Measurements from ENCODE around the gene SLC9A3. TPM values are rescaled to one million over a fixed set of nuclear protein-coding genes. Genes with fewer than 3 reads are reported as not detected.

SLC9A3 gene
- total RNA-seq, 1 donor from 2014 or later: 1.2 TPM

DNA sequence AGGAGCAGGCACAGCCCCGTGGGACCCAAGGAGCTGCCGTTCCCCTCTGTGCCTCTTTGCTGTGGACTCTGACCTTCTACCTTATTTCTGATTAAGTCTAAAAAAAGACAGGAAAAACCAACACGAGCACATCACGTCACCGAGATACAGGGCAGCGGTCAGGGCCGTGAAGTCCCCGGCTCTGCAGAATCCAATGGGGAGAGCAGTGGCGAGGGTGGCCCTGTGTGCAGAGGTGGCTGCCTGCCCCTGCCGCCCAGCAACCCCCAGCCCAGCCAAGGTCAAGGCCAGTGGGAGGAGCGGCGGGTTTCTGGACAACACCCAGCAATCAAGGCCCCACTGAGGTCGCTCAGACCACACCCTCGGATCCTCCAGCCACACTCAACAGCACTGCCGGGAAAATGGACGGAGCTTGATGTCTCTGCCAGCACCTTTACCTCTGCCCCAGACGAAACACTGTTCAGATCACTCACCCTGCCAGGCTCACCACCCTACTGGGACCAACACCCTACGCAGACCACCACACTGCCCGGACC, 32.7 kb upstream of the SLC9A3 start:
- DNase-seq (ENCODE audit: low spot score in 2 of 2) (no peak), FAIRE-seq (no peak)

DNA sequence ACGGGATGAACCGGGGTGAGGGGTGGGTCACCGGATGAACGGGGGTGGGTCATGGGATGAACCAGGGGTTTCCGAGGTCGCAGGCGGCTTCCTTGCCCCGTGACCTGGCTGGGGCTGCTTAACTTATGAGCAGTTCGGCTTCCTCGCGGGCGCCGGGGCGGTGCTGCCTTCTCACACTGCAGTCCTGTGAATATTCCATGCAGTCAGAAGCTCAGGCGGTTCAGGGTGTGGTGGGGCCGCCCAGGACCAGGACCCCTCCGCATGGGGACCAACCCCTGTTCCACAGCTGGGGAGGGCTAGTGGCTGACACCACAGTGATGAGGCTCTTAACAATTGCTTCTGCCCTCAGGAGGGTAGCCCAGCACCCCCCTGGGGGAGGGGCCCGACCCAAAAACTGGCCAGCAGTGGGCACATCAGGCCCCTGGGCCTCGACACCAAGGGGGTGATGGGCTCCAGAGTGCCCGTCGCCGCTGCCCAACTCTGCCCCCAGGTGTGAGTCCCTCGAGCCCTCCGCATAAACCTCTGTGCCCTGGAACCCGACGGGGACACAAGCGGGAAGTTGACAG, 30.9 kb upstream of the SLC9A3 start:
- DNase-seq (ENCODE audit: low spot score in 2 of 2) (no peak), FAIRE-seq (no peak)

DNA sequence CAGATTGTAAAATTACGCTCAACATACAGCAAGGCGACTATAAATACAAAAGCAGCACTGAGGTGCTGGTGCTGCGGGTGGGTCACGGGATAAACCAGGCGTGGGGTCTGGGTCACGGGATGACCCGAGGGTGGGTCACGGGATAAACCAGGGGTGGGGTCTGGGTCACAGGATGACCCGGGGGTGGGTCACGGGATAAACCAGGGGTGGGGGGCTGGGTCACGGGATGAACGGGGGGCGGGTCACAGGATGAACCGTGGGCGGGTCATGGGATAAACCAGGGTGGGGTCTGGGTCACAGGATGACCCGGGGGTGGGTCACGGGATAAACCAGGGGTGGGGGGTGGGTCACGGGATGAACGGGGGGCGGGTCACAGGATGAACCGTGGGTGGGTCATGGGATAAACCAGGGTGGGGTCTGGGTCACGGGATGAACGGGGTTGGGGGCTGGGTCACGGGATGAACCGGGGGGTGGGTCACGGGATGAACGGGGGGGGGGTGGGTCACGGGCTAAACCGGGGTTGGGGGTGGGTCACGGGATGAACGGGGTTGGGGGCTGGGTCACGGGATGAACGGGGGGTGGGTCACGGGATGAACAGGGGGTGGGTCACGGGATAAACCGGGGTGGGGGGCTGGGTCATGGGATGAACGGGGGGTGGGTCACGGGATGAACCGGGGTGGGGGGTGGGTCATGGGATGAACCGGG, 30.2 kb upstream of the SLC9A3 start:
- no peak for DNase-seq (ENCODE audit: low spot score in 2 of 2)
- no peak for FAIRE-seq

DNA sequence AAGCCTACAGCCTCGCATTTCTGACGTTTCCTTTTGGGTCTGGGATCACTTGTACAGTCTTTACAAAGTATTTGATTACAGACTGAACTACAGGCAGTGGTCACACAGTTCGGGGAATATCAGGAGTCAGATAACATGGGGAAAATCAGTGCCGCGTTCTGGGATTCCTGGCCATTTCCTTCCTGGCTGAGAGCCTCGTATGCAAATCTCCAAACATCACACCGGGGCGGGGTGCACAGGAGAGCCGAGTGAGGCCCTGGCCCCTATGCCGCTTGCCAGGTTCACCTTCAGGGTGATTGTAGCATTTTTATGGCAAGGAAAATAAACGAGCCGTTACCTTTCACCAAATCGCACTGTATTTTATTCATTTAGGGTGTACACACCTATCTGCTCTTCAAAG, 29.6 kb upstream of the SLC9A3 start:
- DNase-seq (ENCODE audit: low spot score in 2 of 2): no peak
- no peak for FAIRE-seq

DNA sequence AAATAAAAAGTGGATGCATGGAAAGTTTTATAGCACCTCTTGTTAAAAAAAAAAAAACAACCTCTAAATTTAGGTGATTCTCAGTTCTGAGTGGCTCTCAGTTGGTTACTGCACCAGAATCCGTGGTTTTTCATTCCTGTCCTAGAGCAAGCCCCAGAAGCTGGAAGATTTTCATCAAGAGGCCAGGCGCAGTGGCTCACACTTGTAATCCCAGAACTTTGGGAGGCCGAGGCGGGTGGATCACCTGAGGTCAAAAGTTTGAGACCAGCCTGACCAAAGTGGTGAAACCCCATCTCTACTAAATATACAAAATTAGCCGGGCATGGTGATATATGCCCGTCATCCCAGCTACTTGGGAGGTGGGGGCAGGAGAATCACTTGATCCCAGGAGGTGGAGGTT, 27.2 kb upstream of the SLC9A3 start:
- FAIRE-seq (no peak), DNase-seq (ENCODE audit: low spot score in 2 of 2) (no peak)

DNA sequence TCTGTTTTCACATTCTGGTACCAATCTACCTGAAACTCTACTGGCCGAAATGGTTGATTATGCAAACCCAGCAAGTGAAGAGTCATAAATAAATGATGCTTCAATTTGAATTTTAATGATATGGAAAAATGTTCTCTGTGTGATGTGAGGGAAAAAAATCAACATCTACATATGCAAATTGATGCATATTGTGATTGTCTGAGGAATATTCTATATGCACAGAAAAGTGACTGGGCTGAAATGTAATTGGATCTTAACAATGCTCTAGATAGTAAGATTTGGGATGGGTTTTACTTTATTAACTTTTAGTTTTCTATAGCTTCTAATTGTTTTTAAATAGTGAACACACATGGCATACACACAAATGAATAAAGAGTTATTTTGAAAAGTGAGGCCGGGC, 25.0 kb upstream of the SLC9A3 start:
- DNase-seq (ENCODE audit: low spot score in 2 of 2) (no peak), FAIRE-seq (no peak)

DNA sequence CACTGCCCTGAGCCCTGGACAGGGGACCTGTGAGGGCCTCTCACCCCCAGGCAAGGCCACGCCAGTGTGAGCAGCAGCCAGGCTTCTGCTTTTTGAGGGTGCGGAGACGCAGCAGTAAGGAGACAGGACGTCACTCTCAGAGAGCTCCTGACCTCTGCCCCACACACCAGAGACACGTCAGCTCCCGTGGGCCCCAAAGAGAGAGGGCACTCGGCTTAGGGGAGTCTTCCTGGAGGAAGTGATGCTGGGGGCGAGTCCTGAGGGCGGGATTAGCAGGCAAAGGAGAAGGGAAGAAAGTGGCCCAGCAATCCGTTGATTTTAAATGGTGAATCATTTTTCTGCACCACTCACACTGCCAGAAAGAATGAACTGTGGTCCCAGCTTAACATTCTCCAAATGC, 24.0 kb upstream of the SLC9A3 start:
- DNase-seq (ENCODE audit: low spot score in 2 of 2) (no peak), FAIRE-seq (no peak)

DNA sequence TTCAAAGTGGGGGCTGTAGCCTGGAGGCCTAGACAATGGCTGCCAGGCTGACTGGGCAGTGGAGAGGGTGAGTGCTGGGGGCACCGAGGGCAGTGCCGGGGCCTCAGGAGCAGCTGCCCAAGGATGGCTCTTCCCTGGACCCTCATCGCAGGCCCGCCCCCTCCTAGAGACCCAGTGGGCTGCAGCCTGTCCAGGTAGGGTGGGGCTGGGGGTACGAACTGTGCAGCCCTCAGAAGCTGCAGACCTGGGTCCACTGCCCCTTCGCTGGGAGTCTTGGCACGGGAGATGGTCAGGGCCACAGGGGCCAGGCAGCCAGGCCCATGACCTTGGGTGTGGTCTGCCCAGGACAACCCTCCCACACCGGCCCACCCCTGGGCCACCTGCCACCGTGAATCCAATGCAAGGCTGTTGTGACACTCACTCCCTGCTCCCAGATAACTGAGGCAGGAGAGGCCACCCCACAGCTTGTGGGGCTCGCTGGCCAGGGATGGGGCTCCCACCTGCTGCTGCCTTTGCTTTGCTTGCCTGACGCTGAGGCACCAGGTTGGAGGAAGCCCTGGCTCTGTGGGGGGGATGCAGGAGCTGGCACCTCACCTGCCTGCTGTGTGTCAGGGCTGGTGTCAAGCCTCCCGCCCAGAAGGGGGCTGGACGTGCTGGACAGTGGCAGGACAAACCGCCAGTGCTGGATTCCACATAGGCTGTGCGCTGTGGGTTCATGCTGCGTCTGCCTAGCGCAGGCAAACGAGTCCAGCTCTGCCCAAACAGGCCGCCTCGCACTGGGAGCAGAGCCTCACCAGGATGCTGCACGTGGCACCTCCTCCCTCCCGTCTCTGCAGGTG, 23.1 kb upstream of the SLC9A3 start:
- FAIRE-seq (no peak), DNase-seq (ENCODE audit: low spot score in 2 of 2) (no peak)

DNA sequence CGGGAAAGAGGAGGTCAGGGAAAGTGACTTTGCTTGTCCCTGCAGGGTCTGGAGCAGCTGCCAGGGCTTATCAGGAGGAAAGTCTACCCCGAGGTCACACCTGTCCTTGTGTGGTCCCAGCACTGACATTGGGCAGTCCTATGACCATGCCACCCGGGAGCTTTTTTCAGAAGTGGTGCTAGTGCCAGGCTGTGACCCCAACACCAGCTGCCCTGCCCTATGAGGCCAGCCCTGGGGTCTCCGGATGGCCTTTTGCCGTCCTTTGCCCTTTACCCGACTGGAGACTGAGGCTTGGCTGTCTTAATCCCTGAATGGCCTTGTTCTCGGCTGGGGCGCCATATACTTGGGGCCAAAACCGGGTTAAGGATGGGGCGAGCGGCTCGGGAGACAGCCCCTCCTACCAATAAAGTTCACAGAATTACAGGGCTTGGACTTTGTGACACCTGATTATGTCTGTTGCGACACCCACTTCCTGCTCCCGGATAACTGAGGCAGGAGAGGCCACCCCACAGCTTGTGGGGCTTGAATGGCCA, 22.2 kb upstream of the SLC9A3 start:
- FAIRE-seq (no peak), DNase-seq (ENCODE audit: low spot score in 2 of 2) (no peak)

DNA sequence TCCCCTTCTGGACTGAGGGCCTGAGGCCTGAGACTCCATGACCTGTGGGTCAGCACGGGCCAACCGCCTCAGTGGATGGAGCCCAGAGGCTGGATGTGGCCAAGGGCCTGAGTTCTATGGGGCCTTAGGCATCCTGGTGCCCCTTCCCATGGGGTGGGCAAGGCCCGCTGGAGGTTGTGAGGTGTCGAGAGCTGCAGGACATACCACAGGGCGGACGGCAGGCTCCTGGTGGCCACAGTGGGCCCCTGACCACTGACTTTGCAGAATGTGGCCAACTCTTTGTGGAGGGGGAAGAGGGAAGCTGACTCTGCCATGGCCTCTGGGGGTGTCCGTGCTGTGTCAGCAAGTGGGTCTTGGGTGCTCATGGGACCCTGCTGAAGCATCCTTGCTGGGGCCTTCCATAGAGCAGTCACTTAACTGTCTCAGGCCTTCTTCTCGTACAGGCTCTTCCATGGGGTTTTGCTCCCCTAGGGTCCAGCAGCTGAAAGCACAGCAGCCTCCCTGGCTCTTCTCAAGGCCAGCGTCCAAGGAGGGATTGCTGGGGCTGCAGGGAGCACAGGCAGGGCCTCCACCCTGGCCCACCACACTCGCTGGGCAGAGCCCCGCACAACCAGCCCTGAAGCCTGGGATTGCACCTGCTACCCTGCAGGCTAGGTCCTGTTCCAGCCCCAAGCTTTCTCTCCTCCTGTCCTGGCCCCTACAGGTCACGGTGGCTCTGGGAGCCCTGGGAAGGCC, 21.6 kb upstream of the SLC9A3 start:
- FAIRE-seq: no peak
- DNase-seq (ENCODE audit: low spot score in 2 of 2): no peak

DNA sequence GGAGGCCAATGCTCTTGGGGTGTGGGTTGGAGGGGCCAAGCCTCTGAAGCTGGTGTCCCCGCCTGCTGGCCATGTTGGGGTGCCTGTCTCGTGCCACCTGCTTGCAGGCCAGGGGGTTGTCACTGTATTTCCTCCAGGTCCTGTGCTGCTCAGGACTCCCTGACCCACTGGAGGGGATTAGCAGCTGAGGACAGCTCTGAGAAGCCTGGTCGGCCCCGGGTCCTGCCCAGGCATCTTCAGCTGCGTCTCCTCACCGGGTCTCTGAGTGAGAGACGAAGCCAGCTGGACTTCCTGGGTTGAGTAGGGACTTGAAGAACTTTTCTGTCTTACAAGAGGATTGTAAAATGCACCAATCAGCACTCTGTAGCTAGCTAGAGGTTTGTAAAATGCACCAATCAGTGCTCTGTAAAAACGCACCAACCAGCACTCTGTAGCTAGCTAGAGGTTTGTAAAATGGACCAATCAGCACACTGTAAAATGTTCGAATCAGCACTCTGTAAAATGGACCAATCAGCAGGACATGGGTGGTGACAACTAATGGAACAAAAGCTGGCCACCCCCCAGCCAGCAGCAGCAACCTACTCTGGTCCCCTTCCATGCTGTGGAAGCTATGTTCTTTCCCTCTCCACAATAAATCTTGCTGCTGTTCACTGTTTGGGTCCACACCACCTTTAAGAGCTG, 20.6 kb upstream of the SLC9A3 start:
- DNase-seq (ENCODE audit: low spot score in 2 of 2): no peak
- no peak for FAIRE-seq

DNA sequence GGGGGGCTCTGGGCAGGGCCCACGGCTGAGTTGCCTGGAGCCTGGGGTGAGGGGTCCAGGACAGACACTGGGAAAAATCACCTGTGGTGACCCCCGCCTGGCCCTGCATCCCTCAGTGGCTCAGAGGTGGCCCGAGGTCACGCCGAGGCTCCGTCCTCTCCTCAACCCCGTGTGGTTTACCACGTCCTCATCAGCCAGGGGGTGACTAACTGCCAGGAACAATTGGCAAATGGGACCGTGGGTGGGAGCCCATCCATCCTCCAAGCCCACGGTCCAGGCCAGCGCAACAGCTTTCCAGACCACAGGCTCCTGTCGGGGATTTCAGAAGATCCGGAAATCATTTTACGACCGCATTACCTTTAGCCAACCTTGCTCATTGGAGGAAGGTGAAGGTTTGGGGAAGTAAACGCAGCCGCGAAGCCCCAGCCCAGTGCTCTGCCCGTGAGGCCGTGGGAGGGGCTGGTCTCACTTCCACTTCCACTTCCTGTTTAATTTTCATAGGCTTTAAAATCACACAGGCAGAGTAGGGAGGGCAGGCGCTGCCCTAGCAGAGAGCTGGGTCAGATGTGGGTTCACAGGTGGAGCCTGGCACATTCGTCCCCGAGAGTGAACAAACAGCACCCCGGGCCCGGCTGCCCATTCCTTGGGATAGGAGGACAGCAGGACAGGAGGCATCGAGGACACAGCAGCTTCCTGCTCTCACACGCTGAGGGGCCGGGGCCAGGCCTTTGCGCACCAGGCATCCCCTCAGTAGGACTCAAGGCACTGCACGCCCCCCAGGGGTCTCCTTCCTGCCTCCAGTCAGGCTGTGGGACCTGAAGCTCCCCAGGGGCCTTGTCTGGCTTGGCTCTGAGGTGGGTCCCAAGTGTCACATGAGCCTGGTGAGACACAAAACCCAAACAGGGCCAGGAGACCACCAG, 19.8 kb upstream of the SLC9A3 start:
- no peak for FAIRE-seq
- DNase-seq (ENCODE audit: low spot score in 2 of 2): no peak

DNA sequence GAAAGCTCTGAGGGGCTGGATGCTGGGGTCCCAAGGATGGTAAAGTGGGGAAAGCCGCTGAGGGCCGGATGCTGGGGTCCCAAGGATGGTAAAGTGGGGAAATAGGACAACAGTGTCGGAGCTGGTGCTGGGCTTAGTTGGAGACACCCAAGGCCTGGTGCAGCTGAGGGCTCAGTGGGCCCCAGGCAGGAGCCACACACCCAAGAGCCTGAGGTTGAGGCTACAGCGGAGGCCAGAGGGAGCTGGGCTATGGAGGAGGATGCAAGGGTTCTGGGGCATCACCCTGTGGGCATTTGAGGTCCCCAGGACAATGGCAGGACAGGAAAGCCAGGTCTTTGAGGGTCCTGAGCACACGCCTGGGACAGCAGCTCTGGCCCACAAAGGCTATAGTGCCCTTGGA, 19.1 kb upstream of the SLC9A3 start:
- no peak for FAIRE-seq
- DNase-seq (ENCODE audit: low spot score in 2 of 2): no peak

DNA sequence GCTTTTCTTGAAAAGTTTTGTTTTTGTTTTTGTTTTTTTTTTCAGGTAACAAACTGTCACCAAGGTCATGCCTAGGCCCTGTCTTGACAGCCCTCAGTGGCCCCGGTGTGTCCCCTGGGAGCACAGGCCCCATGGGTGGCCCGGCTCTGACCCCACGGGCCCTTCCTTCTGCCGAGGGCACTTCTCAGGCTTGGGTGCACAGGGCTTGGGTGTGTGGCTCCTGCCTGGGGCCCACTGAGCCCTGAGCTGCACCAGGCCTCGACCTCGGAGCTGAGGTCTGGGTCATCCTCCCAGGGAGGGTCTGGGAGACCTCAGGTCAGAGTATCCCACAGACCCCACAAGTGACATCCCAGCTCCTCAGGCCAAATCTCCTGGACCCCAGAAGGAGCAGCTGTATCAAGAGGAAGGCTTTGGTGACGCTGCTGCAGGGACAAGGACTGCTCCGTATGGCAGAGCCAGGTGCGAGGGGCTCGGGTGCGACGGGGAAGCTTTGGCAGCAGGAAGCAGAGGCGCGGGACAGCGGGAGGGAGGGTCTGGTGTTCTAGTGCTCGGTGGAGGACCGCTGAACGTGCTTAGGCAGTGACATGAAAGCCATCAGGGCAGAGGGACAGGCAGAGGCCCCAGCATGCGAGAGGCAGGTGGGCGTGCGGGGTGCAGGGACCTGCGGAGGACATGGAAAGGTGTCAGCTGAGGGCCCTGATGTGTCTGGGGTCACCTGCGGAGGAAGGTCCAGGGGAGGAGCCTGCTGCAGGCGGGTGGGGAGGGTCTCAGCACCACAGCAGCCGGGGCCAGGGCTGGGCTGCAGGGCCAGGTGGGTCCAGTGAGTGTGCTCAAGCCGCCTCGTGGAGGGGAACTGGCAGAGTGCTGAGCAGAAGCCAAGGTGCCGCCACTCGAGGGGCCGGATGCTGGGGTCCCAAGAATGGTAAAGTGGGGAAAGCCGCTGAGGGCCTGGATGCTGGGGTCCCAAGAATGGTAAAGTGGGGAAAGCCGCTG, 18.4 kb upstream of the SLC9A3 start:
- no peak for FAIRE-seq
- DNase-seq (ENCODE audit: low spot score in 2 of 2): no peak

DNA sequence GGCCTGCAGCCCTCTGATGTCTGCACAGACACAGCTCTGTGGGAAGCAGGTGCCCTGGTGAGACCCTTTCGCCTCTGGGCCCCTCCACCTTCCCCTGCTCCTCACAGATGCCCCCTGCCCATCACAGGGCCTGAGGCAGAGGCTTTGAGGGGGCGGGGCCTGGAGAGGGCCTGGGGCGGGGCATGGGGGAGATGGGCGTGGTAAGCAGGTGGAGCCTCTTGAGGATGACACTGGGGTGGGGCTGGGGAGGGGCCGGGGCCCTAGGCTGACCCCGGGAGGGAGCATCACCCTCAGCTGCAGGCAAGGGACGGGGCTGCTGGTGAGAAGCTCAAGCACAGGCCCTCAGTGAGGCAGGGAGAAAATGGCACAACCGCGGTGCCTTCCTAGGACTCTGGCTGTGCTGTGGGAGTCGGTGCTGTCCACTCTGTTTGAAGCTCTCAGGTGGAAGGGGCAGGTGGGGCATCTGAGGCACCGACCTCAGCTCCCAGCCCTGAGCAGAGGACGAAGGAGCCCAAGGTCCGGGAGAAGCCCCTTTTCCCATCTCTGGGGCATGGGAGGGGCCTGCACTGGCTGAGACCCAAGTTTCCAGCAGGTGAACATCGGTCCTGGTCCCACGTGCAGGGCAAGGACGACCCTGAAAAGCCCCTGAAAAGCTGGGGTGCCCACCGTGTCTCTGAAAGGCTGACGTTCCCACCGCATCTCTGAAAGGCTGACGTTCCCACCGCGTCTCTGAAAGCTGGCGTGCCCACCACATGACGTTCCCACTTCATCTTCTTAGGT, 17.5 kb upstream of the SLC9A3 start:
- FAIRE-seq (no peak), DNase-seq (ENCODE audit: low spot score in 2 of 2) (no peak)

DNA sequence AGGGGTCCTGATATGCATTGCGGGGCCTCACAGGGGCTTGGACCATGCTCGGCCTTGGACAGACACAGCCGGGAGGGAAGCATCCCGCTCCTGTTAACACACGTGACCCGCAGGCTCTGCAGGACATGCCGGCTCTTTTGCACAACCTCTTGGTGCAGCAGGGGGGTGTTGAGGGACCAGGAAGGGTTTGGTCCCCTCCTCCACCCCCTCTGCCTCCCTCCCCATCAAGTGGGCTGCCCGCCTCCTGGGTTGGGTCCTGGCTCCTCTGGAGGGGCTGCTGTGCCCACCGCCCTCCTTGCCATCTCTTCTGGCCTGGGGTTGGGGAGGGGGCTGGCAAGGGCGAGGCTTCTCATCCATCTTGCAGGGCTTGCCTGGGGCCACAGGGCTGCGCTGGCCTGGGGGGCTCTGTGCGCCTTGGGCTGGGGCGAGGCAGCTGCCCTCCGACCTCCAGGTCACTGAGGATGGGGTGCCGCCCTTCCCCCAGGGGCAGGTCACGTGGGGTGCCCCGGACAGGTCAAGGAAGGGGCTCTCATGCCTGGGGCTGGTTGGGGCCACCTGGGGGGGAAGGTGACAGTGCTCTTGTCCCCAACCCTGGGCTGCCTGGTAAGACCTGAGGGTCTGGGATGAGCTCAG, 16.8 kb upstream of the SLC9A3 start:
- DNase-seq (ENCODE audit: low spot score in 2 of 2): no peak
- FAIRE-seq: no peak

All from frontal cortex (tissue), 4 donors.